Testis (tissue), 2 donors: ENCODE measurements around the gene COBL.

ENCODE experiments used
- CTCF ChIP-seq, 3 experiments: fragments of 450-650 bp in 2 of 3; fragments of 200-600 bp in 1 of 3; sonication (generic) in 1 of 3; IDR thresholded peaks; one replicate each; pipeline ENCODE4 v1.5.1; 2016 to 2019; ENCODE audit warnings: antibody characterized with exemption in 3 of 3, mild to moderate bottlenecking in 2 of 3, moderate library complexity in 1 of 3
- POLR2A ChIP-seq: fragments of 450-650 bp; IDR thresholded peaks from one replicate; pipeline ENCODE4 v1.6.1; 2017; ENCODE audit warnings: antibody characterized with exemption, mild to moderate bottlenecking, moderate library complexity

- TF ChIP-seq CTCF (IDR thresholded peaks at IDR 0.05) (no peak), POLR2A (no peak)
Observed at GRCh38 chr7:51318886-51319579, 2.4 kb upstream of the COBL start.
